GOT3 (cell line): Measurements from ENCODE around the gene ARHGEF4.
"Not testable (repeated sequence)": the region's sequence is repeated elsewhere in the genome, so short reads cannot be mapped to it uniquely, and the experiment has no call there.

Experiments used
- DNase-seq: peaks from one replicate; lab custom pipeline; 2025; ENCODE audit warnings: mixed read lengths; lab: John Stamatoyannopoulos, UW

Gene ARHGEF4

GRCh38 chr2:130884503-130884902, 47.8 kb downstream of the ARHGEF4 start:
- DNase-seq = no peak

DNA sequence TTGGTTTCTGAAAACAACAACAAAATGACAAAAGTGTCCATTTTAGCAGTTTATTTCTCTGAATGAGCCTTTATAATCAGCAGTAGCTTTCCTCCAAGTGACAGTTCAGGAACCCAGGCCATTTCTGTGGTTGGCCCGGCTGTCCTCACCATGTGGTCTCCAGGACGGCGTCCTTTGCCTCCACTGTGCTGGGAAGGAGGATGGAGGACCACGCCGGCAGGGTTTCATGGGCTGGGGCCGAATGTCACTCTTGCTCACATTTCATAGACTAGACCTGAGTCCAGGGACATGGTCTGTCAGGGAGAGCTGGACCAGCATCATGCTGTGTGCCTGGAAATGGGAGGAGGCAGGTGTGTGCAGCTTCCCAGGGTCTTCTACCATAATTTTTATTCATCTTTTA, 50.9 kb downstream of the ARHGEF4 start:
- DNase-seq = no peak

GRCh38 chr2:130890941-130891669, 54.4 kb downstream of the ARHGEF4 start:
- DNase-seq = no peak

DNA sequence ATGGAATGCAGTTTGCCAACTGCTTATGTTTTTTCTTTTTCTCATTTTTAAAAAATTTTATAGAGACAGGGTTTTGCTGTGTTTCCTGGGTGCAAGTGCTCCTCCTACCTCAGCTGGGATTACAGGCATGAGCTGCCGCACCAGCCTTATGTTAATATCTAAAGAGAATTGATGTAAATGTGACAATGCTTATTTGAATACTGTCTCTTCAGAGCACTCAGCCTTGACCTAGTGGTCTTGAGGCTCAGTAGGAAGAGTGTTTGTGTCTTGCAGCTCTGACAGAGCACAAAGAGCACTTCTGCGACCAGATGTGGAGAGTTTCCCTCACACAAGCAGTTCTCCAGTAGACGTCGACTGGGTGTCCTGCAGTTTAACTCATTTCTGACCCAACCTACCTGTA, 55.3 kb downstream of the ARHGEF4 start:
- no peak for DNase-seq

DNA sequence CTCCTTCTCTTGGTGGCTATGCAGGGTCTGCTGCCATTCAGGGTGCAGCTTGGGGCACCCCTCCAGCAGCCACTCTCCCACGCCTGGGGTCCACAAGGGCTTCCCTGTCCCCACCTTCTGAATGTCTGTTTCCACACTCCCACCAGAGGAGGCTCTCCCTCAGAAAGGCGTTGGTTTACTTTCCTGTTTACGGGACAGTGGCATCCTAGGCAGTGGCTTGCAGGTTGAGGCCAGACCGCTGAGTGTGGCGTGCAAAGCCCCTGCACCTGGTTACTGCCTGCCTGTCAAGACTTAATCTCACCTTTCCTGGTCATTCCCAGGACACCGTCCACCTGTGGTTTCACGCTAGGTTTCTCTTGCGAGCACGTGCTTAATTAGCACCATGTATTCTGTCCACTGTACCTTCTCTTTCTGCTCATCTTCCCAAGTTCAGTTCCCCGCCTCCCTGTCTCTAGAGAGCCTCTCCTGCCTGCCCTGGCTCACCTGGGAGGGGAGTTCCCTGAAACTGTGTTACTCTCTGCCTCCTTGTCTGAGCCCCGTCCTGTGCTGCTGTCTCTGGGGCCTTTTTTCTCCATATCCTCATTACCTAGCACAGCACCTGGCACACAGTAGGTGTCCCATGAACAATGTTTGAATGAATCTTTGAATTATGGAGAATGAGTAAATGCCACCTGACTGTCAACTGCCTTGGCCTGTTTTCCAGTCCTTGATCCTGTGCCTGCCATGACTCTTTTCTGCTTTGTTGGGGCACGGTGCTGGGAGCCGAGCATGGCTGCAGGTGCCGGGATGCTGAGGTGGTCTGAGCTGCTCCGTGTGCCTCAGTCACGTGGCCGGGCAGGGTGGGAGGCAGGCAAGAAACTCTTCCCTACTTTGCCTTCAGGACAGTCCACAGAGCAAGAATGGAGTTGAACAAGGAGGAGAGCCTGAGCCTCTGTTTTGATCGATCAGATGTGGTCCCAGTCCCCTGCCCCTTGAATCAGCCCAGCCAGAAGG, 56.4 kb downstream of the ARHGEF4 start:
- no peak for DNase-seq

DNA sequence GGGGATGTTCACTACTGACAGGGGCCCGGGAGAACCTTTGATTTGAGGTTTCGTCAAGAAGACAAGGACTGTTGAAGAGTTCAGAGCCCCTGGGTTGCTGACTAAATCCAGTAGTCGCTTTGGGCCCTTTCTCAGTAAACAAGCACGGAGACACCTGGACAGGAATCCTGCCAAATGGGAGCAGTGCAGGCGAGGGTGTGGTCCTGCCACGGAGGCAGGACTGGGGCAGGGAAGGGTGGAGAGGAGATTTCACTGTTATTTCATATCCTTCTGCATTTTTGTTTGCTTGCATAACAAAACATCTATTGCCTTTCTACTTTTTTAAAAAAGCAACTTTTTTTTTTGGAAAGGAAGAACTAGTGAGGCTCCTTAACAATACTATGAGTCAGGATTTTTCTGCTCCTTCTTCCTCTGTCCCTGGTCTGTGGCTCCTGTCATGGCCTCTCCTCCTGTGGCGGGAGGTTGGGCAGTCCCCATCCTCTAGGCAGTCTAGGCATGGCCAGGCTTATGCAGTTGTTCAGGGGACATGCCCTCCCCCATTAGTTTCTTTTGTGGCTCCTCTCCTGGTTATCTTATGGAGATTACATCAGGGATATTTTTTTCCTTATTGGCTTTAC, 57.7 kb downstream of the ARHGEF4 start:
- DNase-seq = no peak

DNA sequence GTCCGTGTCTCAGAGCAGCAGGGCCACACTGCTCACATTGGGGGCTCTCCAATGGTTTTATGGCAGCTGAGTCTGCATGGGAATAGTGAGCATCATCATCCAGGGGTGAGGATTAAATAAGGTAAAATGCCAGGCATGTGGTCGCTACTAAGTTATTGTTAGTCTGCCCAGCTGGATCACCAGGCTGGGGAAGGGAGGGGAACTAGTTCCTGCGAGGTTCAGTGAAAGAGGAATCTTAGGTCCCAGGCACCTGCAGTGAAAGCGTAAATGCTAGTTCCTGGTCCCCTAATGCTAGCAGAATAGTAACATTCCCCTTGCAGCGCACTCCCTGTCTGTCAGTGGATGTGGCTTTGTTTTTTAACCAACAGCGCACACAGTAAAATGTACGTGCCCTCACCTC, 60.1 kb downstream of the ARHGEF4 start:
- no peak for DNase-seq

DNA sequence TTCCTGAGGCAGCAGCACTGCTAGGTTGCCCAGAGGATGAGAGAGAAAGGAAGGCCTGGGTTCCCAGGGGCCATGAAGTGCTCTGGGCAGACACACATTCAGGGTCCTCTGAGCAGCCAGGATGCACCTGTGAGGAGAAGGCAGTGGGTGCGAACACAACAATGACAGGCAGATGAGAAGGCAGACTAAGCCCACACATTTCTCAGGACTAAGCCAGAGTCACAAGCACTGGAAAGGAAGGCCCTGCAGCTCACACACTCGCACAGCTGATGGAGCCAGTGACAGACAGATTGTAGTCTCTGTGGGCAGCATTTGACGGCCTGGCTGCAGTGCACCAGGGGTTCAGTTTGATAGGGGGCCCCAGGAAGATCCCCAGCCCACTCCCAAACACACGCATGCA, 61.8 kb downstream of the ARHGEF4 start:
- no peak for DNase-seq

GRCh38 chr2:130899306-130899705, 62.6 kb downstream of the ARHGEF4 start:
- DNase-seq = no peak

DNA sequence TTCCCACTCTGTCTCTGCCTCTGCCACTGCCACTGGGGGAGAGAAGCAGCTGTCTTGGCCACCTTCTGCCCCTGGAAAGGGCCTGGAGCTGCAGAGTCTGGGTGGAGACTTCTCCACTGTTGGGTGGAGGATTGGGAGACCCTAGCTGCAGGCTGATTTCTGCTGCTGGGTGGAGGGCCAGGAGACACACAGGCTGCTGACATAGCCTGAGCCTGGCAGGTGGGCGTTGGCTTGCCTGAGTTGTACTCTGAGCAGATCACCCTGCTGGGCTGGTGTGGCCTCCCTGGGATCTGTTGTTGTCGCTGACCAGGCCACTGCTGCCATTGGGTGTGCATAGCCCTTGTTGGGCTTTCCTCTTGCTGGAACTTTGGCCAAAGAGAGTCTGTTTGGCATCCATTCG, 64.3 kb downstream of the ARHGEF4 start:
- no peak for DNase-seq

DNA sequence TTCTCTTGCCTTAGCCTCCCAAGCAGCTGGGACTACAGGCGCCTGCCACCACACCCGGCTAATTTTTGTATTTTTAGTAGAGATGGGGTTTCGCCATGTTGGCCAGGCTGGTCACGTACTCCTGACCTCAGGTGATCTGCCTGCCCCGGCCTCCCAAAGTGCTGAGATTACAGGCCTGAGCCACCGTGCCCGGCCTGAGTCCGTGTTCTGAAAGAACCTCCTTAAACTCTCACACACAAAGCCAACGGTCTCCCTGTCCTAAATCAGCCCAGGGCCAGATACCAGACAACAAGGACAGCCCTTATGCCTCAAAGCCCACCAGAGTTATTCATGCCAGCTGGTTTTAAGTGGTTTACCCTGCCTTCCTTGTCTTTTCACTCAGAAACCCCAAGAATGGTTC, 64.9 kb downstream of the ARHGEF4 start:
- not testable (repeated sequence) for DNase-seq

- no peak for DNase-seq
Observed at GRCh38 chr2:130908832-130909231, 72.1 kb downstream of the ARHGEF4 start.

DNA sequence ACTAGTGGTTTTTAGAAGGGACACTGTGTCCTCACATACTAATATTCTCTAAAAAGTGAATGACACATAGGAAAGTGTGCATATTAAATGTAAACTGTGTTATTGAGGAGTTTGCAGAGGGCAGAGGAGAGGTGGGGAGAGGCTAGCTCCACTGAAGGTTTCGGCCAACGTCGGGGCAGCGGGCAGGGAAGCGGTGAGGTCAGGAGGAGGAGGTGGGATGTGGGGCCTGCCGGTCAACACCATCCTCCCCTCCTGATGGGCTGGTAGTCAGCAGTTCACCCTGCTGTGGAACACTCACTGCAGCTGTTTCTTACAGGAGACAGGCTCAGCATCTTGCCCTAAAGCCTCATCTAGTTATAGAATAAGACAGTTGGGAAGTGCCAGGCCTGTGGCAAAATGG, 74.2 kb downstream of the ARHGEF4 start:
- no peak for DNase-seq

- DNase-seq = no peak
Observed at GRCh38 chr2:130911482-130911881, 74.8 kb downstream of the ARHGEF4 start.

DNA sequence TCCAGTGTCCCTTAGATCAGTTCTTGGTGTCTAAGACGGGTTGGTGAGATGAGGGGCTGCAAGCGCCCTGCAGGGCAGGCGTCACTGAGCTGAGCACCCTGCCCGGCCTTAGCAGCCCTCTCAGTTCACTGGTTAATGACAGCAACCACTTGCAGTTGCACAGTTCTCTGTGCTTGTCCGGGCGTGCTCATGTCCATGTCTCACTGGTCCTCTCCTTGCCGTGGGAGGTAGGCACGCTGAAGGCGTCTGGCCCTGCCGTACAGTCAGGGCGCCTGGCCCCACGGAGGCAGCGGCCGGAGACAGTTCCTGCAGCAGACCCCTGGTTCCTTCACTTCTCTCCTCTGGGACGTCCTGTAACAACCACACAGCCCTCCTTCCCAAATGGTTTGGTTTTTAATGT, 75.3 kb downstream of the ARHGEF4 start:
- DNase-seq = no peak

GRCh38 chr2:130912471-130912870, 75.8 kb downstream of the ARHGEF4 start:
- DNase-seq = no peak

GRCh38 chr2:130913891-130914290, 77.2 kb downstream of the ARHGEF4 start:
- DNase-seq = no peak

GRCh38 chr2:130915149-130915548, 78.4 kb downstream of the ARHGEF4 start:
- no peak for DNase-seq

- DNase-seq = no peak
Observed at GRCh38 chr2:130915595-130916437, 79.1 kb downstream of the ARHGEF4 start.

DNA sequence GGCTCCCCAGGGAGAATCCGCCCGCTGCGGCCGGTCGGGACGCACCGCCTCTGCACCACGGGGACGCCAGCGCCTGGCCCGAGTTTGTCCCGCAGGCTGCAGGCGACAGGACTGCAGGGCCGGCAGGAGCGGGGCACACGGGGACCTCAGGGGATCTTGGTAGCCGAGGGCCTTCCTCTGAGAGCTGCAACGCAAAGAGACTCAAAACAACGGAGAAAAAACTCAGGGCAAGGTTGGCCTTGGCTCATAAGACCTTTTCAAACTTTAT, 79.7 kb downstream of the ARHGEF4 start:
- no peak for DNase-seq

- DNase-seq = no peak
Observed at GRCh38 chr2:130917006-130917688, 80.4 kb downstream of the ARHGEF4 start.
